Heart left ventricle (tissue), 16 donors: Measurements from ENCODE around the gene CX3CL1. TPM values are rescaled to one million over a fixed set of nuclear protein-coding genes. Genes with fewer than 3 reads are reported as not detected.
"Not testable (repeated sequence)": the region's sequence is repeated elsewhere in the genome, so short reads cannot be mapped to it uniquely, and the experiment has no call there.

ENCODE experiments used
- ATAC-seq, 4 donors: fragments of 200-7000 bp; cut with Tn5 transposase; one replicate each; pipeline ENCODE4 v1.9.1; 2020 to 2022; ENCODE audit warnings: moderate library complexity in 4 of 4, mild to moderate bottlenecking in 3 of 4, moderate number of reproducible peaks in 1 of 4
- DNase-seq, 5 donors: peaks; one replicate each; pipeline ENCODE4 v3.0.0-alpha.2; 2020
- H3K27ac ChIP-seq, 12 donors: fragments of 200-600 bp; sonication (generic) in 4 of 12; one replicate each; pipeline versions ENCODE4 v1.5.0 to v1.8.0; 2016 to 2022; ENCODE audit warnings: mild to moderate bottlenecking in 2 of 12
- H3K27me3 ChIP-seq, 9 donors: fragments of 200-600 bp; sonication (generic) in 2 of 9; one replicate each; pipeline versions ENCODE4 v1.5.1 to v1.8.0; 2016 to 2022; ENCODE audit warnings: mild to moderate bottlenecking in 3 of 9
- H3K36me3 ChIP-seq, 9 donors: fragments of 200-600 bp; sonication (generic) in 2 of 9; one replicate each; pipeline versions ENCODE4 v1.5.0 to v1.8.0; 2018 to 2022; ENCODE audit warnings: mild to moderate bottlenecking in 2 of 9
- H3K4me1 ChIP-seq, 12 donors: fragments of 200-600 bp; sonication (generic) in 4 of 12; one replicate each; pipeline versions ENCODE4 v1.5.0 to v1.8.0; 2016 to 2022; ENCODE audit warnings: mild to moderate bottlenecking in 3 of 12
- H3K4me3 ChIP-seq, 12 donors: fragments of 200-600 bp; sonication (generic) in 4 of 12; one replicate each; pipeline versions ENCODE4 v1.5.0 to v1.8.0; 2017 to 2022; ENCODE audit warnings: mild to moderate bottlenecking in 9 of 12, moderate library complexity in 4 of 12
- H3K9me3 ChIP-seq, 12 donors: fragments of 200-600 bp; sonication (generic) in 4 of 12; one replicate each; pipeline versions ENCODE4 v1.5.0 to v1.8.0; 2016 to 2022; ENCODE audit warnings: mild to moderate bottlenecking in 1 of 12
- CTCF ChIP-seq, 12 donors: fragments of 200-600 bp; sonication (generic) in 4 of 12; IDR thresholded peaks; one replicate each; pipeline versions ENCODE4 v1.5.0 to v1.8.0; 2018 to 2022; ENCODE audit warnings: antibody characterized with exemption in 12 of 12, mild to moderate bottlenecking in 5 of 12
- POLR2A ChIP-seq, 2 donors: fragments of 450-650 bp; IDR thresholded peaks; one replicate each; pipeline ENCODE4 v1.6.1; 2017; ENCODE audit warnings: antibody characterized with exemption in 2 of 2, mild to moderate bottlenecking in 2 of 2, moderate library complexity in 2 of 2
- WGBS, 4 donors: extraction: QIAGEN DNeasy Blood & Tissue Kit in 2 of 4; methylation state at CpG; one replicate each; pipeline versions ENCODE4 v1.1.5 to v1.1.7; 2013 to 2018; 5-methylcytosine and 5-hydroxymethylcytosine counted together
- intact Hi-C, 10 donors: fragments of 100-400 bp; cut with DNase I; formaldehyde crosslinking; loops; one replicate each; pipeline versions ENCODE4 v1.11.1 to v1.14.2; 2022
- polyA plus RNA-seq, 2 donors: library from polyadenylated mRNA; stranded (reverse); fragments of 200-250 nt; gene quantifications; one replicate each; pipeline ENCODE4 v1.2.3, GENCODE V29; 2013
- total RNA-seq, 9 donors: library from RNA; depleted of rRNA in 2 of 9; stranded (reverse); fragments of >200 nt in 2 of 9; fragmentation: NEBNext Ultra II Directional in 3 of 9; extraction: Animal tissue kit (Norgen Biotek cat#: 25700) in 3 of 9; gene quantifications; one replicate each; pipeline versions ENCODE4 v1.1.0 to v1.2.4, GENCODE V29; 2016 to 2023
- donor health status: ischemic (EF 13 %, LVEDD 7.1; RV severe dilation, severe dysfunction).
- donor health status: healthy with polysubstance abuse.
- donor health status: DM: no; HTN: yes; CAD: no.
- donor health status: DM: no; HTN: no; CAD: no.
- donor health status: ischemic (EF 25% LVEDD 6.9; RV normal size, moderate dysfunction).
- donor health status: ischemic (EF 25% LVEDD 5.7; RV mildly dilated, moderate dysfunction).
- donor health status: healthy.
- donor health status: DM: yes; HTN: yes; CAD: no.
- donor health status: ischemic (EF 35%, LVEDD 5.7; RV mildly dilated, moderate dysfunction).
- donor health status: nonischemic (EF 11% LVEDD 7.7; RV severe dilation, severe dysfunction).
- donor health status: DM: yes; HTN: yes; CAD: no.
- donor health status: PGD.
- donor health status: ischemic (EF 29% LVEDD 5.4; RV normal size, mild dysfunction).
- donor health status: nonischemic (EF 23%, LVEDD 6.1; RV moderate dilation, normal function).

Gene CX3CL1
- total and polyA plus RNA-seq, 11 donors = 8.3 to 59.5 (median 15.4) TPM

GRCh38 chr16:57341062-57341440 is 31.2 kb upstream of the CX3CL1 start:
- no peaks in the 10 kb centered on the region for H3K27me3 ChIP-seq
- H3K36me3 ChIP-seq = no peaks in the 10 kb centered on the region
- no peak overlapping the region for H3K4me3 ChIP-seq
- no peak for ATAC-seq
- peaks cover 0 to 10% (median 0%) of the 10 kb centered on the region in 12 donors for H3K9me3 ChIP-seq
- TF ChIP-seq CTCF (IDR thresholded peaks at IDR 0.05) (no peak), POLR2A (IDR thresholded peaks at IDR 0.05) (no peak)
- H3K27ac ChIP-seq = no peak overlapping the region
- peaks cover 0 to 23% (median 0%) of the 10 kb centered on the region in 12 donors for H3K4me1 ChIP-seq
- no peak for DNase-seq
- intact Hi-C loops = no loop called here
- 85 to 91% (median 86%) methylated on average over 6 of the region's 6 CpGs for WGBS, 4 donors

- TF ChIP-seq POLR2A (IDR thresholded peaks at IDR 0.05) = no peak
- TF ChIP-seq CTCF (IDR thresholded peaks at IDR 0.05) = no peak
- WGBS, 4 donors = 75 to 79% (median 76%) methylated on average over 8 of the region's 8 CpGs
- ATAC-seq (no peak), DNase-seq (no peak)
- peaks cover 0 to 10% (median 0%) of the 10 kb centered on the region in 12 donors for H3K9me3 ChIP-seq
- no peaks in the 10 kb centered on the region for H3K36me3 ChIP-seq
- intact Hi-C loops = no loop called here
- no peak overlapping the region for H3K27ac ChIP-seq
- H3K4me1 ChIP-seq = peaks cover 0 to 23% (median 0%) of the 10 kb centered on the region in 12 donors
- no peak overlapping the region for H3K4me3 ChIP-seq
- no peaks in the 10 kb centered on the region for H3K27me3 ChIP-seq
These were observed 30.6 kb upstream of the CX3CL1 start for GRCh38 chr16:57341441-57342303.

GRCh38 chr16:57342606-57343005 is 29.7 kb upstream of the CX3CL1 start:
- intact Hi-C loops, ATAC-seq, DNase-seq, H3K9me3 ChIP-seq, H3K27me3 ChIP-seq, H3K27ac ChIP-seq, H3K36me3 ChIP-seq, H3K4me3 ChIP-seq: not testable (repeated sequence)
- peaks cover 0 to 23% (median 0%) of the 10 kb centered on the region in 12 donors for H3K4me1 ChIP-seq
- WGBS, 4 donors = 89 to 97% (median 95%) methylated on average over 9 of the region's 9 CpGs

- WGBS, 4 donors = 88 to 91% (median 89%) methylated on average over 7 of the region's 7 CpGs
- no peaks in the 10 kb centered on the region for H3K27me3 ChIP-seq
- peaks cover 0 to 23% (median 0%) of the 10 kb centered on the region in 12 donors for H3K4me1 ChIP-seq
- no peak for DNase-seq
- H3K27ac ChIP-seq = no peak overlapping the region
- ATAC-seq = no peak
- no peaks in the 10 kb centered on the region for H3K36me3 ChIP-seq
- no peak overlapping the region for H3K4me3 ChIP-seq
- intact Hi-C loops = no loop called here
- TF ChIP-seq POLR2A (IDR thresholded peaks at IDR 0.05) (no peak), CTCF (IDR thresholded peaks at IDR 0.05) (no peak)
- peaks cover 0 to 6% (median 0%) of the 10 kb centered on the region in 12 donors for H3K9me3 ChIP-seq
These were observed 29.1 kb upstream of the CX3CL1 start for GRCh38 chr16:57343221-57343620.

- not testable (repeated sequence) for H3K4me3 ChIP-seq, ATAC-seq
These were observed 28.2 kb upstream of the CX3CL1 start for GRCh38 chr16:57344094-57344493.

More at GRCh38 chr16:57344094-57344493, 28.2 kb upstream of the CX3CL1 start:
- H3K9me3 ChIP-seq, H3K27me3 ChIP-seq, H3K27ac ChIP-seq, H3K36me3 ChIP-seq, intact Hi-C loops, DNase-seq: not testable (repeated sequence)
- H3K4me1 ChIP-seq = peaks cover 0 to 27% (median 0%) of the 10 kb centered on the region in 12 donors
- 91 to 96% (median 94%) methylated on average over 5 of the region's 5 CpGs for WGBS, 4 donors
